ENCODE results near the gene SLC12A1.
"Not testable (repeated sequence)": the region's sequence is repeated elsewhere in the genome, so short reads cannot be mapped to it uniquely, and the experiment has no call there.

The SLC12A1 gene

DNA sequence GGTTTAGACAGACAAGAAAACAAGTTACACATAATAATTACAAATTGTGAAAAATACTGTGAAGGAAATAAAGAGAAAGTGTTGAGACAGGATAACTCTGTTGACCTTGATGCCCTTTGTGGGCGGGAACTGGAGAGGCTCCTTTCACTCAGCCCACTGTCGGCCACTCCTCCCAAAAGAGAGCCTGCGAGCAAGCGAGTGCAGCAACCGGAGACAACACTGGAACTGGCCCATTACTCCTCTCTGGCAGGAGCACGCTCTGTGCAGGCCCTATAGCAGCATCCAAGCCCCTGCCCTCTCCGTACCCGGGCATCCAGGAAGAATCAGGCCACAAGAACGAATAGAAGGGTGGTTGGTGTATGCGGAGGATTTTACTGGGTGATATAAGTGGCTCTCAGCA is 108.9 kb downstream of the SLC12A1 start:
- DNase-seq, result no peak

DNA sequence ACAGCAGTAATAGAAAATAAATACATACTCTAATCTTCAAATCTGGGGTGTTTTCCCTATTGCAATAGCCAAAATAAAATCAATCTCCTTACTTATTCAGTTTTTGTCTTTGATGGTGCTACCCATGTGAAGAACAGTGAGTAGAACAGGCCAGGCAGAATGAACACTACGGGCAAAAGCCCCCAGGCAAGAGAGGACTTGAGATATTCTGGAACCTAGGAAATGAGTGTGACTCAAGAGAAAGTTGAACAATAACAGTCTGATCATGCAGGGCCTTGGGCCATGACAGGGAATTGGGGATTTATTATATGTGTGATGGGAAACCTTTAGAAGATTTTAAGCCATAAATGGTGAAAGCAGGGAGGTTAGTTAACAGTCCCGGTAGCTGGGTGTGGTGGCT is 111.1 kb downstream of the SLC12A1 start:
- DNase-seq, result no peak

DNA sequence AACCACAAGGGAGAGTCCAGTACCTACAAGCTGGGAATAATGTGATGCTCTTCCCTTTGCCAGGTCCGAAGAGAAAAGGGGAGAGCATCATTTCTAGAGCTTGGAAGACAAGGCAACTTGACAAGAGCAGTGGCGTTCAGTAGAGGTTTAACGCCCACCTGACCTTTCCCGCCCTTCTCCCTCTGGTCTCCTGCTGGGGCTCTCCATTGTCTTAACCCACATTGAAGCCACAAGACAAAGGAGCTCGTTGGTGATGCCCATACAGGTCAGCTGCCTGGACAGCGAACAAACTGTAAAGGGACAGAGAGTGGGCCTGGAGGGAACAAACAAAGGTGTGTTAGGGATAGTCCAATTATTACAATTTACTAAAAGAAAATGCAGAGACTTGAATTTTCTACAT is 112.0 kb downstream of the SLC12A1 start:
- no peak for DNase-seq

DNA sequence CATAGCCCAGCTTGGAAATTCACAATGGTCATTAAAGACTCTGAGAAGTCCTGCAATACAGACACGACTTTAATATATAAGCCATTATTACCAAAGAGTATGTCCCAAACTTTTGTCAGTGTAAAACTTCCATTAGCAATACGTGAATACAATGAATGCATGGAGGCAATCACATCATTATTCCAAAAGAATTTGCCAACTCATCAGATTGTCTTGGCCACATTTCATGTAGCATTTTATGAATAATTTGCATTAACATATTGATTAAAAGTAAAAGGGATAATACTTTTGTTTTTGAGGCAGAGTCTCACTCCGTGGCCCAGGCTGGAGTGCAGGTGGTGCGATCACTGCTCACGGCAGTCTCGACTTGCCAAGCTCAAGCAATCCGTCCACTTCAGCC is 117.2 kb downstream of the SLC12A1 start:
- DNase-seq, result no peak

DNA sequence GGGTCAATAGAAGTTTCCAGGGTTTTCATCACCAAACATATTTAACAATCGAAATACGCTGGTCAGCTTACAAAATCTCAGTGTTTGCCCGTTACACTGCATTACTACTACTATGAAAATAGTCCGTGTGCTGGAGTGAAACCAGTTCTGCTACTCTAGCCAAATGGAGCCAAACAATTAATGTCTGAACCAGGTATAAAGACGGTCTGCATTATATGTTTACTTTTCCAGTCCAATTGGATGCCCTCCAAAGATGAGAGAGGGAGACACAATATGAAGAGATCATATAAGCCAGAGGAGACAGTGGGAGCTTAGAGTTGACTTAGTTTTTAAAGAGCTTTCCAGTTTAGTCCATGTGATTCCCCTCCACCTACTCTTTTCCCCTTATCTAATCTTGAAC is 118.8 kb downstream of the SLC12A1 start:
- DNase-seq, result no peak

DNA sequence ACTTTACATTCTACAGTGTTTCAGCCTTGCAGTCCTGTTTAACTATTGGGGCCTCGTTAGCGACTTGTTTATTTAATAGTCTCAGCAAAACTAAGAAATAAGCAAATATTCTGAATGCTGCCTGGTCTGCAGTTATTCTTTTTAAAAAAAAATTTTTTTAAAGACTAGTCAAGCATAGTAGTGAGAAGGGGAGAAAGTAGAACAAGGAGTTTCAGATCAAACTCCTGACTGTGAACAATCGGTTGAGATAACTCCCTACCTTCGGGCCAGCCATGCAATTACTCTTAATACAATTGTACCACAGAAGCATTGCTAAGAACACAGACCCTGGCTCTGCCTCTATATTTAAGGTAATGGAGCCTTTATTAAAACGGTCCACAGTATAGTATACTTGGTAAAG is 119.3 kb downstream of the SLC12A1 start:
- DNase-seq, result no peak

DNA sequence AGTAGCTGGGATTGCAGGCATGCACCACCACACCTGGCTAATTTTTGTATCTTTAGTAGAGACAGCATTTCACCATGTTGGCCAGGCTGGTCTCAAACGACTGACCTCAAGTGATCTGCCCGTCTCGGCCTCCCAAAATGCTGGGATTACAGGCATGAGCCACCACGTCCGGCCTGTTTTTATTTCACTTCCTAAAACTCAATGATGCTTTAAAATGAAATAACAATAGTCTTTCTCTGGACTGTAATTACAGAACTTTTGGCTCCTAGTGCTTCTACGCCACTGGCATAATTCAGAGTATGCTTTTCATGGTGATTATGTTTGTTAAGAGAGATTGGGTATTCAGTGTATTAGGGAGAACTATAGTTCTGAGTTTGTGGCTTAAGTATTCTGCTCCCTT is 120.1 kb downstream of the SLC12A1 start:
- not testable (repeated sequence) for DNase-seq

DNA sequence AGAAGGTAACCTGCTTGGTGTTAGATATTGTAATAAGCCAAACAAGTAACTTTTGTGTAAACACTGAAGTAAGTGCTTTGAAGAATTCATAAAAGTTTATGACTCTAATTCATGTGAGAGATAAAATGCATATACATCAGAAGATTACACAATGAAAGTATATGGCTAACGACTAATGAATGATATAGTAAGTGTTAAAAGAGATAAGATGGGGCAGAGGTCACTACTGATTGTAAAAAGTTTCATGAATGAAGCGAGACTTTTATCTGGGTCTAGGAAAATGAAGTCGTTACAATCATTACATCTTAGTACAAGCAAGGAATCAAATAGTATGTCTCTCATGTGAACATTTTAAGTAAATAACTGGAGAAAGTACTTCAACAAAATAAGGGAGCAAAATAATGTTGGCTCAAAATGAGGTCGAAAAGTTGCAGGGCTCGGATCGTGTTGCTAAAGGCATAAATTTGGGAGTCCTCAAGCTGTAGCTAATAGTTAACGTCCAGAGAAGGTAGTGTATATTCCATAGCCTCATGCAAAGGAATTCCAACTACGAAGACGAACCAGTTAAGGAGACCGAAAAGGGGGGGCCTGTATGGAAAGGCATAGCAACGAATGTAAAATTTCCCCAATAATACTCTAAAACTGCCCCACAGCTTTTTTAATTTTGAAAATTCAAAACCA is 124.1 kb downstream of the SLC12A1 start:
- no peak for DNase-seq

DNA sequence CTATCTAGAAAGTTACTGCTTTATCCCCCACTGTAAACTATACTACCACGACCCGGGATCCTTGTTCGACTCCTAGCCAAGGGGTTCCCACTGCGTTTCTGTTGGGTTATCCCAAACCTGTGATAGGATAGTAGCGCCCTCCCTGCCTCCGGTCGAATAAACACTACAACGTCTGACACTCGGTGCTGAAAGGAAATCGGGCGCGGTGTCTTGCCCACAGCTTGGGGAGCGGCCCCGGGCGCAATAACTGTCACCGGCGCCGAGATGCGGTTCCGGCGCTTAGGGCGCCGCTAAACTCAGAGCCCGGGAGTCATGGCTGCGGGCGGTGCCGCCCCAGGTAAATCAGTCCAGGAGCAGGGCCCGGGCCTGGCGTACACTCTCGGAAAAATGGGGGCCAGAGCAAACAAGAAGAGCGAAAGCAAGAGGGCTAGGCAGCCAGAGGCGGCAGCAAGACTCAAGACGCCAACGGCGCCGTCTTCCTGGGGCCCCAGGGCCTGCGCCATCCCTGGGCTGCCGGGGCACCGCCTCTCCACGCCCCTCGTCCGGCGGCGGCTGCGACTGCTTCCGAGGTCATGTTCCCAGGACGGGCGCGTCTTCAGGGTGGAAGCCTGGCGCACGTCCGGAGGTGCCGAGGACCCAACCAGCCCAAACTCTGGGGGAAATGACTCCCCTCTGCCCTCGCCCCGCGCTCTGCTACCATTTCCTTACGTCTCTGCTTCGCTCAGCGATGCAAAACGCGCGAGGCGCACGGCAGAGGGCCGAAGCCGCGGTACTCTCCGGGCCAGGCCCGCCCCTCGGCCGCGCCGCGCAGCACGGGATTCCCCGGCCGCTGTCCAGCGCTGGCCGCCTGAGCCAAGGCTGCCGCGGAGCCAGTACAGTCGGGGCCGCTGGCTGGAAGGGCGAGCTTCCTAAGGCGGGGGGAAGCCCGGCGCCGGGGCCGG is 125.0 kb downstream of the SLC12A1 start, which contains the start of gene DUT:
Gene DUT (plus strand): TSS at position 575 of the 941 bp plus-strand sequence. CDS start 87 bp downstream, at position 662.
- peak; percentile 82 for DNase-seq

DNA sequence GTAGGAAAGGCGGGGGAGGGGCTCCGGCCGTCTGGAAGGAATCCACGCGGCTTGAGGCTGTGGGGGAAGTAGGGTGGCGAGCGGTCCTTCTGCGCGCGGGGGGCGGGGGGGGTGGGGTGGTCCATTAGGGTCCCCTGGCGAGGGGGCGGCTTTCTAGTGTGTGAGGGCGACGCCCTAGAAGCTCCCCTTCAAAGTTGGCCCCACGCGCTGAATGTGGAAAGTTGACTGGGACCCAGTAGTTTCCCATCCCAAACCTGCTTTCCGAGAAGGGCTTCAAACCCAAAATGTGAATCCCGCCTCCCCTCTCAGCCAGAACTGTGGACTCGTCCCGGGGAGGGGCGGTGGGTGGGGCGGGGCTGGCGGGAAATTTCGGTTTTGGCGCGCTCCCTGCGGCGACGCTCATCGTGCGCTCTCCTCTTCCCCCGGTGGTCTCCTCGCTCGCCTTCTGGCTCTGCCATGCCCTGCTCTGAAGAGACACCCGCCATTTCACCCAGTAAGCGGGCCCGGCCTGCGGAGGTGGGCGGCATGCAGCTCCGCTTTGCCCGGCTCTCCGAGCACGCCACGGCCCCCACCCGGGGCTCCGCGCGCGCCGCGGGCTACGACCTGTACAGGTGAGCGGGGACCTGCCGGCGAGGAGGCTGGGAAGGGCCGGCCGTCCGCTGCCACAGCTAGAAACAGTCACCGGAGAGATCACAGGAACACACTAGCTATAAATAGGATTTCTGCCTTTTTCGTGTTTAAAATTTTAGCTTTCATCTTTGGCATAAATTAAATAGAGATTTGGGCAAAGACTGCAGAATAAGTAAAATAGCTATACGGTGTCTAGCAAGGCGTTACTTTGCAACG is 125.9 kb downstream of the SLC12A1 start:
- peak; percentile 76 for DNase-seq

DNA sequence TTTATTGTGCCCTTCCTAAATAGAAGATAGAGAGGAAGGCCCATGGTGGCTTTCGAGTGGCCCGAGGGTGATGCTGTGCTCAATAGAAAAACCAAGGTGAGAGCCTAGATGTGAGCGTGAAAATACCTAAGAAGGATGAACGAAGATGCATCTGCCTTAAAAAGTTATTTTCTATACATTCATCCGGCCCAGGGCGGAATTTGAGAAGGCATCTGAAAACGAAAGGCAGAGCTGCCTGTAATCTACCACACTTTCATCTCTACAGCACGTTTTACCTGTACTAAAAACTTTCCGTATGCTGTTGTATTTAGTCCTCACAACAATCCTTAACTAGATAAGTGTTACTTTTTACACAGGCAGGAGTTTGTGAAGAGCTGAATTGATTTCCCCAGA is 126.5 kb downstream of the SLC12A1 start:
- DNase-seq, result no peak

DNA sequence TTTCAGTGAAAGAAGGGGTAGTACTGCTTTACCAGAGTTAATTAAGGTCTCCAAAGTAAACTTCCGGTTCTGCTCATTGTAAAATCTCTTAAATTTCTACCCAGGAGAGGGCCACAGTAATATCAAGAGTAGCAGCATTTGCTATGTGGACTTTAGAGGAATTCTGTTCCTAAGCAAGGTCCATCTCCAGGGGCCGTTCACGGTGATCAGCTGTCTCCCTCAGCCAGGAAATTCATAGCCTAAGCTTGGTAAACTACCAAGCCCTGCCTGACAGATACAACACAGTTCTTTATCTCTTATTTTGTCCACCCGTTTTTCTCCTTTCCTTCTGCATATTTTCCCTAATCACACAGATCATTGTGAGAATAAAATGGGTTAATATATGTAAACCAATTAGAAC is 127.4 kb downstream of the SLC12A1 start:
- DNase-seq, result no peak

DNA sequence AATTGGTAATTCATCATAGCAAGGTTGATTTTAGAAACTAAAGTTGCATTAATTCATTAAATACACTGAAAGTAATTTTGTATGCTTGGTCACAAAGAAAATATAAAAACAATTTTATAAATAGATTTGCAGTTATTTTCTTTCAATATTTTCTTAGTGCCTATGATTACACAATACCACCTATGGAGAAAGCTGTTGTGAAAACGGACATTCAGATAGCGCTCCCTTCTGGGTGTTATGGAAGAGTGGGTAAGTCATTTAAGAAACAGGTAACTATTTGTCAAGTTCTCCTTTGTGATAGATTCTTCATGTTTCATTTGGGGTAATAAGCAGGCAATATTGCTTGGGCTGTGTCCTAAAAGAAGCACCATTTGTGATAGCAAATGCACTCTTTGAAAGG is 128.2 kb downstream of the SLC12A1 start:
- DNase-seq, result no peak

DNA sequence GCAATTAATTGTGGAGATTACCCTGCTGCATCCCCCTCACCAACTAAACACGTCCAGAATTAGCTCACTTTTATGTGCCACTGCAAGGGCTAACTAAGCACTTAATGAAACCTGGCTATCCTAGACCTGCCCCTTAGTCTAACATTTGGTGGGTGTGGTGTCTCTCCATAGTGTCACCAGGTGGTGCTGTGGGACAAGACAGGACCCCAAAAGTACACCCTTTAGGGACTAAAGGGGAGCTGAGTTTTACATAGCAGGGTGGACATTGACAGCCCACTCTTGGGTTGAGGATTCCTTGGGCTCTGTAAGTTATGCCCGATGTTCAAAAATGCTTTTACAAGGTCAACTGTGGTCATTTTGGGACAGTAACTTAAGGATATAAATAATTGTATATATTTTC is 130.8 kb downstream of the SLC12A1 start:
- no peak for DNase-seq

DNA sequence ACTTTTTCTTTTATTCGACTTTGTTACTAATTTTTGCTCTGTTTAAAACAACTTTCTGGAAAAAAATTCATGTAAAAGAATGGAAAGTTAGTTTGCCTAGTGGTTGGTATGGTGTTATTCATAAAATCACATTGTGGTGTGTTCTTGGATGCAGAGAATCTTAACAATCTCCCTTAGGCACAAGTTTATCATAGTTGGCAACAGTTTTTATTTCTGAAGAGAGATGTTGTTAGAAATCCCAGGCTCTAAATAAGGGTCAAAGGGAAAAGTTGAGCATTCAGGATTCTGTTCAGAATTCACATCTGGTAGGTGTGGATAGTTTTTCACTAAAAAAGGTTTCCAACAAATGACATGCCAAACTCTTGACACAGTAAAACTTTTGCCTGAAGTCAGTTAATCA is 131.5 kb downstream of the SLC12A1 start:
- no peak for DNase-seq

DNA sequence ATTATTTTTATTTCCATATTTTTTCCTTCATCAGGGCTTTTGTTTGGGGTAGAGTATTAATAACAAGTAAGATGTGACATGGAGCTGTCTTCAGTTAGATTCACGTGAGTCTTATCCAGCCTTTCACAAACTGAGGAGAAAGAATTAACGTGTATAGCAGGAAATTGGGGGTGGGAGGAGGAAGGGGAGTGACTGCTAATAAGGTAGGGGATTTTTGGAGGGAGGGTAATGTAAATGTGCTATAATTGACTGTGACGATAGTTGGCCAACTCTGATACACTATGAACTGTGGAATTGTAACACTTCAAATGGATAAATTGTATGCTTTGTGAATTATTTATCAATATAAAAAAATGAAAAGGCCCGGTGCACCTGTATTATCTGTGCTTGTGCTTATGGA is 134.0 kb downstream of the SLC12A1 start:
- no peak for DNase-seq

DNA sequence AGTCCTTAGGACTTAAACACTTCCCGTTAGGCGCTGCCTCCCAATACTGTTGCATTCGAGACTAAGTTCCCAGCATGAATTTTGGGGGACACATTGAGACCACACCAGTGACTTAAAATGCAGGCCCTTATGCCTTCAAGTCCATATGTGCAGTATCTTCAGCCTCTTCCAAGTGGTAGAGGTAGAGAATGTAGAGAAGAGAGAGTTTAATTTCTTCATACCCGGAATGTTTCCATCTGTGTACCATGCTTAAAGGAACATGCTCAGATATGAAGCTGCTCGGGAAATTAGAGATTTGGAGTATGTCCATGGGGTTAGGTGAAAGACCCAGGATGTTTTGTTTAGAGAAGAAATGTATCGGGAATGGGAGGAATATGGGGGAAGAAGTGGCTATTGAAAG is 137.8 kb downstream of the SLC12A1 start:
- no peak for DNase-seq

DNA sequence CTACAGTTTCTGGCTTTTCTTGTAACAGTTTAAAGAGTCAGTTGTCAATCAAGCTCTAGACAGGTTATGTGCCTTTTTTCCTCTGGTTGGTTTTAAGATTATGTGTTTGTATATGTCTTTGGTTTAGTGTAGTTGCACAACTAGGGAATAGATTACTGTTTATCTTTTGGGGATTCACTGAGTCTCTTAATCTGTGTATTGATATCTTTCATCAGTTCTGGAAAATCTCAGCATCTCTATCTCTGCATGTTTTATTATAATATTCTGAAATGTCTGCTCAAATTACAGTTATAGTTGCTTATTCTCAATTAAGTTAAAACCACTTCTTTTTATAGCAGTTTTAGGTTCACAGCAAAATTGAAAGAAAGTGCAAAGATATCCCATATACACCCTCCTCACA is 139.4 kb downstream of the SLC12A1 start:
- DNase-seq, result no peak

DNA sequence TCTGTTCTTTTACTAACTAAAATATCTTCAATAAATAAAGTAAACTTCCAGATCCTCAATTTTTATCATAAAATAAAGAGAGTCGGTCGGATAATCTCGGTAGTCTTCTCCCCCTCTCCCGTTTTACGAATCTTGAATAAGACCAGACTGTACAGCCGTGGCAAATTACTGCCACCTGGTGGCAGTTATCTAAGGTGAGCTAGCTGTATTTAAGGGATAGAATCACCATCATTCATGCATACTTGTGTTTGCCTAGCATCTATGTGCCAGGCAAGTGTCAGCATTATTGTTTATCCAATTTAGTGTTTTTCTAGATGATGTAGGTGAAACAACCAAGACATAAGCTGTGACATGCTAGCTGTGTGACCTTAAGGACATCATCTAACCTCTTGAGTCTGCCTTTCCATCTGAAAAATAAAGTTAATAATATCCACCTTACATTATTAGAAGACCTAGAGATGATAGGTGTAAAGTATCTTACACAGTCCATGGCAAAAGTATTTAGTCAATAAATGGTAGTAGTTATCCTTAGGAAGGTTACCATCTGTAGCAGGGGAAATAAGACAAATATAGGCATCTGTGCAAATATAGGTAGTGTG is 146.5 kb downstream of the SLC12A1 start:
- peak; percentile 56 for DNase-seq

Measured in NCI-H2227 treated with DMSO at 0.1 percent for 48 hours (cell line).